ENCODE results near the gene MRPS18A. TPM values are rescaled to one million over a fixed set of nuclear protein-coding genes. Genes with fewer than 3 reads are reported as not detected.

MRPS18A gene
- total and polyA plus RNA-seq, 2 of the 13 experiments (the other 11 are each of a cell fraction or from before 2014, with no cell fraction given) = 87.8 to 89.1 TPM

DNA sequence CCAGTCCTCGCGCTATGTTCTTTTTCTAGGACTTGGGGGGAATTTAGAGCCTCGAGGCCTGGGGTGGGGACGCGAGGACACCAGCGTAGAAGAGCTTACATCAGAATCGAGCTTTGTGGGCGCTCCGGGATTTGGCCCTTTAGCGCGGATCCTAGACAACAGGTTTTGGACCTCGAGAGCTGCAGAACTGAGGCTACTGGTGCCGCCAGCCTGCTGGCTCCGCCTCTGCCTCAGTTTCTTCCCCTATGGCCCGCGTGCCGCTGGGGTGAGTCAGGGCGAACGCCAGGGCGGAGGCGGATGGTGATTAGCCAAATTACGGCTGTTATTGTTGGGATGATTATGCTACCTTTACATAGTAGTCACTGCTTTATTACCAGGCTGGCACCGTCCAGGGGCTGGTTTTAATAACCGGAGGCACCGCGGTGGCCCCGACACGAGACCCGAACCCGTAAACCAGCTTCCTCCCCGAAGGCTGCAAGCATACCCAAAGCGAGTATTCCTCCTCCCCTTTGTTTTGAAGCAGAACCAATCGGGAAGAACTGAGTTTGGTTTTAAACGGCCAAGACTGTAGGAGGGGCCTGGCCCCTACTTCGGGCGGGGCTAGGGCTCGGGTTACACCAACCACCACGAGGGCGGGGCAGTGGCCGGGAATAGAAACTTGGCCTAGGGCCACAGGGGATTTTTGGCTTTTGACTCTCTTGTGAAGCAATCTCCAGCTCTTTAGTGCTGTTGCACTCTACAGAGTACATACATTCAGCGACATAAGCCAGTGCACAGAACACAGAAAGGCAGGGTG lies 57.9 kb downstream of the MRPS18A start (continued):
- TF ChIP-seq, protein P1, sequence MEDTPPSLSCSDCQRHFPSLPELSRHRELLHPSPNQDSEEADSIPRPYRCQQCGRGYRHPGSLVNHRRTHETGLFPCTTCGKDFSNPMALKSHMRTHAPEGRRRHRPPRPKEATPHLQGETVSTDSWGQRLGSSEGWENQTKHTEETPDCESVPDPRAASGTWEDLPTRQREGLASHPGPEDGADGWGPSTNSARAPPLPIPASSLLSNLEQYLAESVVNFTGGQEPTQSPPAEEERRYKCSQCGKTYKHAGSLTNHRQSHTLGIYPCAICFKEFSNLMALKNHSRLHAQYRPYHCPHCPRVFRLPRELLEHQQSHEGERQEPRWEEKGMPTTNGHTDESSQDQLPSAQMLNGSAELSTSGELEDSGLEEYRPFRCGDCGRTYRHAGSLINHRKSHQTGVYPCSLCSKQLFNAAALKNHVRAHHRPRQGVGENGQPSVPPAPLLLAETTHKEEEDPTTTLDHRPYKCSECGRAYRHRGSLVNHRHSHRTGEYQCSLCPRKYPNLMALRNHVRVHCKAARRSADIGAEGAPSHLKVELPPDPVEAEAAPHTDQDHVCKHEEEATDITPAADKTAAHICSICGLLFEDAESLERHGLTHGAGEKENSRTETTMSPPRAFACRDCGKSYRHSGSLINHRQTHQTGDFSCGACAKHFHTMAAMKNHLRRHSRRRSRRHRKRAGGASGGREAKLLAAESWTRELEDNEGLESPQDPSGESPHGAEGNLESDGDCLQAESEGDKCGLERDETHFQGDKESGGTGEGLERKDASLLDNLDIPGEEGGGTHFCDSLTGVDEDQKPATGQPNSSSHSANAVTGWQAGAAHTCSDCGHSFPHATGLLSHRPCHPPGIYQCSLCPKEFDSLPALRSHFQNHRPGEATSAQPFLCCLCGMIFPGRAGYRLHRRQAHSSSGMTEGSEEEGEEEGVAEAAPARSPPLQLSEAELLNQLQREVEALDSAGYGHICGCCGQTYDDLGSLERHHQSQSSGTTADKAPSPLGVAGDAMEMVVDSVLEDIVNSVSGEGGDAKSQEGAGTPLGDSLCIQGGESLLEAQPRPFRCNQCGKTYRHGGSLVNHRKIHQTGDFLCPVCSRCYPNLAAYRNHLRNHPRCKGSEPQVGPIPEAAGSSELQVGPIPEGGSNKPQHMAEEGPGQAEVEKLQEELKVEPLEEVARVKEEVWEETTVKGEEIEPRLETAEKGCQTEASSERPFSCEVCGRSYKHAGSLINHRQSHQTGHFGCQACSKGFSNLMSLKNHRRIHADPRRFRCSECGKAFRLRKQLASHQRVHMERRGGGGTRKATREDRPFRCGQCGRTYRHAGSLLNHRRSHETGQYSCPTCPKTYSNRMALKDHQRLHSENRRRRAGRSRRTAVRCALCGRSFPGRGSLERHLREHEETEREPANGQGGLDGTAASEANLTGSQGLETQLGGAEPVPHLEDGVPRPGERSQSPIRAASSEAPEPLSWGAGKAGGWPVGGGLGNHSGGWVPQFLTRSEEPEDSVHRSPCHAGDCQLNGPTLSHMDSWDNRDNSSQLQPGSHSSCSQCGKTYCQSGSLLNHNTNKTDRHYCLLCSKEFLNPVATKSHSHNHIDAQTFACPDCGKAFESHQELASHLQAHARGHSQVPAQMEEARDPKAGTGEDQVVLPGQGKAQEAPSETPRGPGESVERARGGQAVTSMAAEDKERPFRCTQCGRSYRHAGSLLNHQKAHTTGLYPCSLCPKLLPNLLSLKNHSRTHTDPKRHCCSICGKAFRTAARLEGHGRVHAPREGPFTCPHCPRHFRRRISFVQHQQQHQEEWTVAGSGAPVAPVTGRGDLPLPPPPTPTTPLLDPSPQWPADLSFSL (CRISPR knock-in tag; IDR thresholded peaks at IDR 0.05) = no peak
- no peak; the same call in 1 of the 2 replicates for TF ChIP-seq ATF1 (CRISPR knock-in tag; IDR thresholded peaks at IDR 0.05)
- TF ChIP-seq FOXP1 (IDR thresholded peaks at IDR 0.05) = 0 out of 2 replicates have a peak, but pooled peaks have one; percentile 31
- TF ChIP-seq FOXP1 (CRISPR knock-in tag; IDR thresholded peaks at IDR 0.05) = peak; percentile 68
- TF ChIP-seq, protein P2, sequence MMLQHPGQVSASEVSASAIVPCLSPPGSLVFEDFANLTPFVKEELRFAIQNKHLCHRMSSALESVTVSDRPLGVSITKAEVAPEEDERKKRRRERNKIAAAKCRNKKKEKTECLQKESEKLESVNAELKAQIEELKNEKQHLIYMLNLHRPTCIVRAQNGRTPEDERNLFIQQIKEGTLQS (CRISPR knock-in tag; IDR thresholded peaks at IDR 0.05) = no peak; the same call in 1 of the 2 replicates
- peak; percentile 95; the same call in 1 of the 2 replicates for TF ChIP-seq HES4 (CRISPR knock-in tag; IDR thresholded peaks at IDR 0.05; ENCODE audit: borderline replicate concordance)
- peak; percentile 54; the same call in 1 of the 2 replicates for TF ChIP-seq ZNF12 (CRISPR knock-in tag; IDR thresholded peaks at IDR 0.05)
- TF ChIP-seq, protein P3, sequence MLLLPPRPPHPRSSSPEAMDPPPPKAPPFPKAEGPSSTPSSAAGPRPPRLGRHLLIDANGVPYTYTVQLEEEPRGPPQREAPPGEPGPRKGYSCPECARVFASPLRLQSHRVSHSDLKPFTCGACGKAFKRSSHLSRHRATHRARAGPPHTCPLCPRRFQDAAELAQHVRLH (CRISPR knock-in tag; IDR thresholded peaks at IDR 0.05; ENCODE audit: borderline replicate concordance, low read depth) = peak; percentile 30; the same call in 1 of the 2 replicates
- TF ChIP-seq MIER3 (CRISPR knock-in tag; IDR thresholded peaks at IDR 0.05; ENCODE audit: borderline replicate concordance) = peak; percentile 36; the same call in 1 of the 2 replicates
- TF ChIP-seq, protein P4, sequence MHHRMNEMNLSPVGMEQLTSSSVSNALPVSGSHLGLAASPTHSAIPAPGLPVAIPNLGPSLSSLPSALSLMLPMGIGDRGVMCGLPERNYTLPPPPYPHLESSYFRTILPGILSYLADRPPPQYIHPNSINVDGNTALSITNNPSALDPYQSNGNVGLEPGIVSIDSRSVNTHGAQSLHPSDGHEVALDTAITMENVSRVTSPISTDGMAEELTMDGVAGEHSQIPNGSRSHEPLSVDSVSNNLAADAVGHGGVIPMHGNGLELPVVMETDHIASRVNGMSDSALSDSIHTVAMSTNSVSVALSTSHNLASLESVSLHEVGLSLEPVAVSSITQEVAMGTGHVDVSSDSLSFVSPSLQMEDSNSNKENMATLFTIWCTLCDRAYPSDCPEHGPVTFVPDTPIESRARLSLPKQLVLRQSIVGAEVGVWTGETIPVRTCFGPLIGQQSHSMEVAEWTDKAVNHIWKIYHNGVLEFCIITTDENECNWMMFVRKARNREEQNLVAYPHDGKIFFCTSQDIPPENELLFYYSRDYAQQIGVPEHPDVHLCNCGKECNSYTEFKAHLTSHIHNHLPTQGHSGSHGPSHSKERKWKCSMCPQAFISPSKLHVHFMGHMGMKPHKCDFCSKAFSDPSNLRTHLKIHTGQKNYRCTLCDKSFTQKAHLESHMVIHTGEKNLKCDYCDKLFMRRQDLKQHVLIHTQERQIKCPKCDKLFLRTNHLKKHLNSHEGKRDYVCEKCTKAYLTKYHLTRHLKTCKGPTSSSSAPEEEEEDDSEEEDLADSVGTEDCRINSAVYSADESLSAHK (CRISPR knock-in tag; IDR thresholded peaks at IDR 0.05; ENCODE audit: borderline replicate concordance) = 0 out of 2 replicates have a peak, but pooled peaks have one; percentile 17
- peak; percentile 18; the same call in 1 of the 2 replicates for TF ChIP-seq ZNF761 (CRISPR knock-in tag; conservative IDR thresholded peaks at IDR 0.05)
- no peak for TF ChIP-seq RFX5 (IDR thresholded peaks at IDR 0.05; ENCODE audit: low read depth, low read length)
- TF ChIP-seq GTF3A (CRISPR knock-in tag; conservative IDR thresholded peaks at IDR 0.05) = no peak
- peak; percentile 19; the same call in 1 of the 2 replicates for TF ChIP-seq ZSCAN25 (CRISPR knock-in tag; IDR thresholded peaks at IDR 0.05)
- peak; percentile 66 for TF ChIP-seq HIVEP1 (CRISPR knock-in tag; IDR thresholded peaks at IDR 0.05)
- TF ChIP-seq, protein P5, sequence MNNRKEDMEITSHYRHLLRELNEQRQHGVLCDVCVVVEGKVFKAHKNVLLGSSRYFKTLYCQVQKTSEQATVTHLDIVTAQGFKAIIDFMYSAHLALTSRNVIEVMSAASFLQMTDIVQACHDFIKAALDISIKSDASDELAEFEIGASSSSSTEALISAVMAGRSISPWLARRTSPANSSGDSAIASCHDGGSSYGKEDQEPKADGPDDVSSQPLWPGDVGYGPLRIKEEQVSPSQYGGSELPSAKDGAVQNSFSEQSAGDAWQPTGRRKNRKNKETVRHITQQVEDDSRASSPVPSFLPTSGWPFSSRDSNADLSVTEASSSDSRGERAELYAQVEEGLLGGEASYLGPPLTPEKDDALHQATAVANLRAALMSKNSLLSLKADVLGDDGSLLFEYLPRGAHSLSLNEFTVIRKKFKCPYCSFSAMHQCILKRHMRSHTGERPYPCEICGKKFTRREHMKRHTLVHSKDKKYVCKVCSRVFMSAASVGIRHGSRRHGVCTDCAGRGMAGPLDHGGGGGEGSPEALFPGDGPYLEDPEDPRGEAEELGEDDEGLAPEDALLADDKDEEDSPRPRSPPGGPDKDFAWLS (CRISPR knock-in tag; IDR thresholded peaks at IDR 0.05; ENCODE audit: borderline replicate concordance) = 0 out of 2 replicates have a peak, but pooled peaks have one; percentile 16
- peak; percentile 85 for TF ChIP-seq ZFP90 (CRISPR knock-in tag; IDR thresholded peaks at IDR 0.05; ENCODE audit: borderline replicate concordance)
- TF ChIP-seq THAP11 (CRISPR knock-in tag; IDR thresholded peaks at IDR 0.05) = peak; percentile 89

Data from HepG2 (cell line).